HUES6 (cell line): ENCODE measurements around the gene RAB26.

Experiments used
- H3K27ac ChIP-seq: 2 replicates; pipeline ENCODE4 v1.7.0; 2013; ENCODE audit warnings: low read depth, mild to moderate bottlenecking, low read length, inconsistent platforms
- H3K27me3 ChIP-seq: 2 replicates; pipeline ENCODE4 v1.6.1; 2013; ENCODE audit warnings: low read length; ENCODE audit not compliant: control insufficient read depth, insufficient read depth
- H3K36me3 ChIP-seq: 2 replicates; pipeline ENCODE4 v1.6.1; 2013; ENCODE audit warnings: low read length; ENCODE audit not compliant: control insufficient read depth, insufficient read depth
- H3K4me1 ChIP-seq: 2 replicates; pipeline ENCODE4 v1.6.1; 2013; ENCODE audit warnings: low read length; ENCODE audit not compliant: control insufficient read depth, insufficient read depth
- H3K4me3 ChIP-seq: 2 replicates; pipeline ENCODE4 v1.5.1; 2013; ENCODE audit warnings: low read depth, low read length
- H3K9ac ChIP-seq: one replicate; pipeline ENCODE4 v1.6.1; 2013; ENCODE audit warnings: mild to moderate bottlenecking, low read length
- H3K9me3 ChIP-seq: 2 replicates; pipeline ENCODE4 v1.6.1; 2013; ENCODE audit warnings: low read depth, low read length; ENCODE audit not compliant: control insufficient read depth, insufficient read depth

Gene RAB26

GRCh38 chr16:2147378-2147777 lies 1.0 kb upstream of the RAB26 start:
- Histone ChIP-seq H3K27me3 (no peaks in the 10 kb centered on the region), H3K4me1 (peaks cover 29% of the 10 kb centered on the region), H3K36me3 (peaks cover 11% of the 10 kb centered on the region), H3K27ac (no peak overlapping the region), H3K9me3 (no peaks in the 10 kb centered on the region), H3K9ac (no peak overlapping the region), H3K4me3 (no peak overlapping the region)

- no peaks in the 10 kb centered on the region for H3K9me3 ChIP-seq
- H3K27ac ChIP-seq, result no peak overlapping the region
- H3K4me3 ChIP-seq, result peak overlapping the region; percentile 67
- H3K36me3 ChIP-seq, result peaks cover 27% of the 10 kb centered on the region
- H3K4me1 ChIP-seq, result peaks cover 43% of the 10 kb centered on the region
- no peaks in the 10 kb centered on the region for H3K27me3 ChIP-seq
- peak overlapping the region; percentile 77 for H3K9ac ChIP-seq
Observed at GRCh38 chr16:2148714-2149629, 547 bp downstream of the RAB26 start.

- Histone ChIP-seq H3K9ac (peak overlapping the region; percentile 77), H3K27ac (peak overlapping the region; percentile 38; the same call in 1 of the 2 replicates), H3K4me1 (peaks cover 46% of the 10 kb centered on the region)
Observed at GRCh38 chr16:2149630-2150417, 1.4 kb downstream of the RAB26 start.

GRCh38 chr16:2150418-2151187 lies 2.2 kb downstream of the RAB26 start:
- H3K4me3 ChIP-seq, result peak overlapping the region; percentile 67
- H3K27ac ChIP-seq, result peak overlapping the region; percentile 38; the same call in 1 of the 2 replicates
- peak overlapping the region; percentile 77 for H3K9ac ChIP-seq
- H3K9me3 ChIP-seq, result no peaks in the 10 kb centered on the region
- H3K36me3 ChIP-seq, result peaks cover 38% of the 10 kb centered on the region
- H3K4me1 ChIP-seq, result peaks cover 46% of the 10 kb centered on the region
- no peaks in the 10 kb centered on the region for H3K27me3 ChIP-seq

More at GRCh38 chr16:2149630-2150417, 1.4 kb downstream of the RAB26 start:
- H3K36me3 ChIP-seq, result peaks cover 36% of the 10 kb centered on the region
- H3K27me3 ChIP-seq, result no peaks in the 10 kb centered on the region
- H3K9me3 ChIP-seq, result no peaks in the 10 kb centered on the region
- H3K4me3 ChIP-seq, result peak overlapping the region; percentile 67

GRCh38 chr16:2151188-2152091 lies 3.0 kb downstream of the RAB26 start:
- H3K4me1 ChIP-seq, result peaks cover 46% of the 10 kb centered on the region
- peaks cover 38% of the 10 kb centered on the region for H3K36me3 ChIP-seq
- H3K9me3 ChIP-seq, result no peaks in the 10 kb centered on the region
- H3K9ac ChIP-seq, result peak overlapping the region; percentile 77
- H3K27ac ChIP-seq, result no peak overlapping the region
- peak overlapping the region; percentile 7 for H3K4me3 ChIP-seq
- no peaks in the 10 kb centered on the region for H3K27me3 ChIP-seq

GRCh38 chr16:2152695-2153506 lies 4.5 kb downstream of the RAB26 start:
- peaks cover 38% of the 10 kb centered on the region for H3K36me3 ChIP-seq

GRCh38 chr16:2154533-2155090 lies 6.2 kb downstream of the RAB26 start:
- no peaks in the 10 kb centered on the region for H3K27me3 ChIP-seq
- peak overlapping the region; percentile 100 for H3K9ac ChIP-seq
- H3K4me3 ChIP-seq, result peak overlapping the region; percentile 97
- peak overlapping the region; percentile 94 for H3K27ac ChIP-seq
- peaks cover 38% of the 10 kb centered on the region for H3K36me3 ChIP-seq
- peaks cover 70% of the 10 kb centered on the region for H3K4me1 ChIP-seq
- H3K9me3 ChIP-seq, result no peaks in the 10 kb centered on the region

More at GRCh38 chr16:2152695-2153506, 4.5 kb downstream of the RAB26 start:
- Histone ChIP-seq H3K4me1 (peaks cover 59% of the 10 kb centered on the region), H3K27ac (peak overlapping the region; percentile 94), H3K4me3 (peak overlapping the region; percentile 97), H3K9me3 (no peaks in the 10 kb centered on the region), H3K9ac (peak overlapping the region; percentile 100), H3K27me3 (no peaks in the 10 kb centered on the region)

GRCh38 chr16:2155091-2155950 lies 6.9 kb downstream of the RAB26 start, which contains the start of gene TRAF7:
Gene TRAF7 (plus strand): TSS chr16:2155782. CDS start chr16:2163921, 8,139 bp downstream.
- H3K36me3 ChIP-seq, result peaks cover 38% of the 10 kb centered on the region
- peak within 1 kb of the TSS; percentile 94 for H3K27ac ChIP-seq
- H3K4me1 ChIP-seq, result peaks cover 69% of the 10 kb centered on the region

More at GRCh38 chr16:2155091-2155950, 6.9 kb downstream of the RAB26 start, which contains the start of gene TRAF7:
- Histone ChIP-seq H3K4me3 (peak within 1 kb of the TSS; percentile 97), H3K9me3 (no peaks in the 10 kb centered on the region), H3K9ac (peak within 1 kb of the TSS; percentile 100), H3K27me3 (no peaks in the 10 kb centered on the region)
